Calu3 (cell line): ENCODE data around the gene SLC52A3. TPM values are rescaled to one million over a fixed set of nuclear protein-coding genes. Genes with fewer than 3 reads are reported as not detected.
"Not testable (repeated sequence)": the region's sequence is repeated elsewhere in the genome, so short reads cannot be mapped to it uniquely, and the experiment has no call there.

ENCODE experiments used
- BruUV-seq: library from RNA; stranded (reverse); fragments of 400-500 nt; replicated peaks from 2 replicates; lab custom pipeline; 2021; lab: Mats Ljungman, UMichigan
- CTCF ChIA-PET: fragments of 300-600 bp; sonication (Branson Sonifier 250); formaldehyde crosslinking; loops from one replicate; lab custom pipeline; 2022; ENCODE audit warnings: antibody characterized with exemption; lab: Charles Lee
- DNase-seq: peaks from one replicate; pipeline ENCODE4 v3.0.0; 2022
- H3K27ac Mint-ChIP-seq: one replicate; pipeline ENCODE4 v1.8.0; 2022; ENCODE audit warnings: mixed read lengths; ENCODE audit not compliant: unreplicated experiment
- H3K27me3 Mint-ChIP-seq: one replicate; pipeline ENCODE4 v1.8.0; 2022; ENCODE audit warnings: mixed read lengths; ENCODE audit not compliant: unreplicated experiment
- H3K36me3 Mint-ChIP-seq: one replicate; pipeline ENCODE4 v1.8.0; 2022; ENCODE audit warnings: mild to moderate bottlenecking, moderate library complexity, mixed read lengths; ENCODE audit not compliant: insufficient read depth, unreplicated experiment
- H3K4me1 Mint-ChIP-seq: one replicate; pipeline ENCODE4 v1.8.0; 2022; ENCODE audit warnings: mild to moderate bottlenecking, low read depth, mixed read lengths; ENCODE audit not compliant: unreplicated experiment
- H3K4me3 Mint-ChIP-seq: one replicate; pipeline ENCODE4 v1.8.0; 2022; ENCODE audit warnings: mild to moderate bottlenecking, low read depth, moderate library complexity, mixed read lengths; ENCODE audit not compliant: unreplicated experiment
- H3K9me3 Mint-ChIP-seq: one replicate; pipeline ENCODE4 v1.8.0; 2022; ENCODE audit warnings: low read depth, mixed read lengths; ENCODE audit not compliant: unreplicated experiment
- CTCF ChIP-seq: fragments of 200-600 bp; IDR thresholded peaks from one replicate; pipeline ENCODE4 v1.8.0; 2022; ENCODE audit warnings: antibody characterized with exemption; ENCODE audit not compliant: unreplicated experiment
- intact Hi-C: fragments of 100-400 bp; cut with micrococcal nuclease; formaldehyde crosslinking; loops from one replicate; pipeline ENCODE4 v1.10.0; 2022; ENCODE audit not compliant: unreplicated experiment
- total RNA-seq: library from RNA; stranded (reverse); gene quantifications from 2 replicates; pipeline ENCODE4 v1.2.3, GENCODE V29; 2022

Gene SLC52A3
- total RNA-seq, 1 experiment from 2014 or later, result 11.1 TPM

GRCh38 chr20:728256-728944 lies 39.9 kb downstream of the SLC52A3 start:
- Mint-ChIP-seq H3K4me1 (no peaks in the 10 kb centered on the region), H3K36me3 (no peaks in the 10 kb centered on the region), H3K9me3 (no peaks in the 10 kb centered on the region), H3K27ac (no peak overlapping the region), H3K4me3 (peak overlapping the region; percentile 50), H3K27me3 (peaks cover 56% of the 10 kb centered on the region)
- intact Hi-C loops, result loop anchor here (5.0 kb wide), 1 partner anchor 56 kb away; no protein-coding TSS in a partner anchor
- no TSS peak for BruUV-seq
- CTCF ChIA-PET, result interaction anchor here (0.7 to 2.0 kb wide), 5 partner anchors 11 to 224 kb away, joined by 3 to 9 read pairs (median 5); partner anchors contain the start of gene SLC52A3
- DNase-seq, result peak; percentile 80
- peak; percentile 68 for TF ChIP-seq CTCF

- Mint-ChIP-seq H3K36me3 (no peaks in the 10 kb centered on the region), H3K27me3 (peaks cover 63% of the 10 kb centered on the region), H3K27ac (no peak overlapping the region), H3K4me1 (no peaks in the 10 kb centered on the region), H3K9me3 (no peaks in the 10 kb centered on the region), H3K4me3 (no peak overlapping the region)
- no peak for DNase-seq
- CTCF ChIA-PET, result no interaction called here
- TF ChIP-seq CTCF, result no peak
- no TSS peak for BruUV-seq
- intact Hi-C loops, result loop anchor here (5.0 kb wide), 1 partner anchor 54 kb away; no protein-coding TSS in a partner anchor
These were observed 42.1 kb downstream of the SLC52A3 start for GRCh38 chr20:726160-726559.

DNA sequence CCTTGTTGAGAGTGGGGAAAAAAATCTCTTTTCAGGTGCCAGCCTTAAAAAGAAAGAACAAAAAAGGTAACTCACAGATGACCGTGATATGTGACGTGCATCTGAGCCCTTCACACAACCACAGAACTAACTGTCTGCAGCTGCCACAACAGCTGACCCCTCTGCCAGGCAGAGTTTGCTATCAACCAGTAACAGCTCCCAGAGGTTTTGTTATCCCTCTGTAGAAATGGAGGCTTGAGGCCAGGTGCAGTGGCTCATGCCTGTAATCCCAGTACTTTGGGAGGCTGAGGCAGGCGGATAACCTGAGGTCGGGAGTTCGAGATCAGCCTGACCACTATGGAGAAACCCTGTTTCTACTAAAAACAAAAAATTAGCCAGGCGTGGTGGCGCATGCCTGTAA lies 42.8 kb downstream of the SLC52A3 start:
- Mint-ChIP-seq H3K27ac (no peak overlapping the region), H3K9me3 (no peaks in the 10 kb centered on the region), H3K36me3 (no peaks in the 10 kb centered on the region), H3K4me1 (no peaks in the 10 kb centered on the region), H3K27me3 (peaks cover 68% of the 10 kb centered on the region), H3K4me3 (no peak overlapping the region)
- intact Hi-C loops, result loop anchor here (5.0 kb wide), 1 partner anchor 53 kb away; no protein-coding TSS in a partner anchor
- TF ChIP-seq CTCF, result no peak
- DNase-seq, result no peak
- no TSS peak for BruUV-seq
- CTCF ChIA-PET, result no interaction called here

DNA sequence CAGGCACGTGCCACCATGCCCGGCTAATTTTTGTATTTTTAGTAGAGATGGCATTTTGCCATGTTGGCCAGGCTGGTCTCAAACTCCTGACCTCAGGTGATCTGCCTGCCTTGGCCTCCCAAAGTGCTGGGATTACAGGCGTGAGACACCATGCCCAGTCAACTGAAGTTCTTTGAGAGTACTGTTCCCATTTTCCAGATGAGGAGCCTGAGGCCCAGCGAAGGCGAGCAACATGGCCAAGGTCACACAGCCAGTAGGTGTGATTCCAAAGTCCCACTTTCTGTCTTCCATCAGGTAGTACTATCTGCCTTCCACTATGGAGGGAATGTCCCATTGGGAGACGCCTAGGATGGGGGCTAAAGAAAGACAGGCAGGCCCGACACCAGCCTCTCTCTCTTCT lies 43.5 kb downstream of the SLC52A3 start:
- H3K4me3 Mint-ChIP-seq, H3K36me3 Mint-ChIP-seq, H3K27ac Mint-ChIP-seq, H3K4me1 Mint-ChIP-seq, BruUV-seq, H3K9me3 Mint-ChIP-seq, CTCF ChIA-PET, DNase-seq: not testable (repeated sequence)
- intact Hi-C loops, result loop anchor here (5.0 kb wide), 1 partner anchor 52 kb away; no protein-coding TSS in a partner anchor
- H3K27me3 Mint-ChIP-seq, result peaks cover 75% of the 10 kb centered on the region

DNA sequence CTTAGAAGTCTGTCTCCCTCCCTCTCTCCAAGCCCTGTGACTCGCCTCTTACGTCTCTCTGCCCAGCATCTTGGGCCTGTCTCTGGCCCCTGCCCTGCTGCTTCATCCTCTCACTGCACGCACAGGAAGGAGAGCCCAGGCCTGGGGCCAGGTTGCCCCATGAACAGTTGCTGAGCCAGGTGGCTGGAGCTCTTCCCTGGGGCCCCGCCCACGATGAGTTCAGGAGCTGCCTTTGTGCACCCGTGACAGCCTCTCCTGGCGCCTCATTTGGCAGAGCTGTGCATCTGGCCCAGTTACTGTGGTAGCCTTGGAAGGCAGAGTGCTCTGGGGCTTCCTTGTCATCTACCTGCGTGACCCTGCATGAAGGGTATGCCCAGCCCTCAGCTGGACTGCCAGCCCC lies 44.5 kb downstream of the SLC52A3 start:
- no TSS peak for BruUV-seq

More for the DNA sequence above, 44.5 kb downstream of the SLC52A3 start:
- CTCF ChIA-PET, result no interaction called here
- H3K27me3 Mint-ChIP-seq, result peaks cover 71% of the 10 kb centered on the region
- no peaks in the 10 kb centered on the region for H3K36me3 Mint-ChIP-seq
- no peak overlapping the region for H3K27ac Mint-ChIP-seq
- H3K9me3 Mint-ChIP-seq, result no peaks in the 10 kb centered on the region
- intact Hi-C loops, result no loop called here
- H3K4me3 Mint-ChIP-seq, result no peak overlapping the region
- DNase-seq, result no peak
- H3K4me1 Mint-ChIP-seq, result no peaks in the 10 kb centered on the region
- TF ChIP-seq CTCF, result no peak
